ENCODE data around the gene SESTD1.

The SESTD1 gene

GRCh38 chr2:179184610-179185009 is 80.0 kb downstream of the SESTD1 start:
- DNase-seq (ENCODE audit: low read depth) = no peak

- no peak for DNase-seq (ENCODE audit: low read depth)
Observed at GRCh38 chr2:179181002-179181401, 83.6 kb downstream of the SESTD1 start.

DNA sequence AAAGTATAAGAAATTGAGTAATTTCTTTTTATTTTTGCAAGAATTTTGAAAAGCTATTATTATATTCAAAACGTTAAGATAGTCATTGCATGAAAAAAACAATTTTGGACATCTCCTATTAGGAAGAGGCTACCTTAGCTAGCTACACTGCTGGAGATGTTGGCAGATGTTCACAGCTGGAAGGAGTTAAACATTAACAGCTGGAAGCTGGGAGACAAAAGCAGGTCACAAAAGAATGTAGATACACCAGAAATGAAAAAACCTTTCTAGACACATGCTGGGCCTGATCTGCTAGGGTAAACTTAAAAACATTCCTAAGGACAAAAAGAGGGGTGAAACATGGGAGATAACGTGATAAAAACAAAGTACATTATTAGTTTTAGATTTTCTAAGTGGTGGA is 84.4 kb downstream of the SESTD1 start:
- no peak for DNase-seq (ENCODE audit: low read depth)

DNA sequence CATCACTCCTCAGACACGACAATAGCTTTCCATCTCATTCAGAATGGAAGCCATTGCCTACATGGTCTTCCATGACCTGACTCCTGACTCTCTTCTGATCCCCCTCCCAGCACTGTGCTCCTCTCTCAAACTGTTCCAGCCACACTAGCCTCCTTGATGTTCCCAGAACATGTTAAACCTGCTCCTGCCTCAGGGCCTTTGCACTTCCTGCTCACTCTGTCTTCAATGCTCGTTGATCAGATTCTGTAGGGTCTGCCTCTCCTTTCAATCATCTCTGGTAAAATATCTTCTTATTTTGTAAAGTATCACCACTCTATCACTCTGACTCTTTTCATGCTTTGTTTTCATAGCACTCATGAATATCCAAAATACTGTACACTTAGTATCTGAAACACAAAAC is 84.9 kb downstream of the SESTD1 start:
- DNase-seq (ENCODE audit: low read depth) = no peak

DNA sequence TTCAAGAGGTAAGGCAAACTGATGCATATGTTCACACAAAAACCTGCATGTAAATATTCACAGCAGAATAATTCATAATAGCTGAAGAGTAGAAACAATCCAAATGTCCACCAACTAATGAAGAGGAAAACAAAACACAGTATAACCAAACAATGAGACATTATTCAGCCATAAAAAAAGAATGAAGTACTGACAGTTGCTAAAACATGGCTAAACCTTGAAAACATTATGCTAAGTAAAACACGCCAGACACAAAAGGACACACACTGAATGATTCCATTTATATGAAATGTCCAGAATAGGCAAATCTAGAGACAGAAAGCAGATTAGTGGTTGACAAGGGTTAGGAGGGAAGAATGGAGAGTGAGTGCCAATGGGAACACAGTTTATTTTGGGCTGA is 86.9 kb downstream of the SESTD1 start:
- no peak for DNase-seq (ENCODE audit: low read depth)

- DNase-seq (ENCODE audit: low read depth) = no peak
Observed at GRCh38 chr2:179174240-179174639, 90.4 kb downstream of the SESTD1 start.

DNA sequence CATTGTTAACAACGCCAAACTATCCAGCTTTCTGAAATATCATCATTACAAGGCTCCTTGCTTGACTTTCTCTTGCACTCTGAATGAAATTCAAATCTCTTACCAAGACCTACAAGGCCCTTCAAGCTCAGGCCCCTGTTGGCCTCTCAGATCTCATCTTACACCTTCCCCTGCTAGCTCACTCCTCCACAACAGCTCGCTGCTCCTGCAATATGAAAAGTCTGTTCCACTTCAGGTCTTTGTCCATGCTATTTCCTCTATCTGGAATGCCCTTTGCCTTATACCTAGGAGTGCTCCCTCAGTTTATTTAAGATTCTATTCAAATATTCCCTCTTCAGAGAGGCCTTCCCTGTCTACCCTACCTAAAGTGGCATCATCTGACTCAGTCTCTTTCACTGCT is 91.7 kb downstream of the SESTD1 start:
- DNase-seq (ENCODE audit: low read depth) = no peak

DNA sequence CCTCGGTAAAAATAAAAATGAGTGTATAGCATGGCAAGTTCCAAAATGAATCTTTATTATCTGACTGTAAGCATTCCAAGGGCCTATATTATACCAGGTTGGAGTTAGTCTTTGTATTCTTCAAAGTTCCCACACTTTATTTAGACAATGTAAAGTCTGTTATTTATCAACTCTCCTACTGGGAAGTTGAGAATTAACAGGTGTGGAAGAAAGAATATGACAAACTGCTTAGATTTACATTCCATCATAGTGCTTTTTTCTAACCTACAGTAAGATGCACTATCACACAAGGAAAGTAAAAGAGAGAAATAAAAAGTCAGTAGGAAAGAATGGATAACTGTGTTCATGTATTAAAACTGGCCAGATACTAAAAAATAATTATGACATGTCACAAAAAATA is 93.3 kb downstream of the SESTD1 start:
- DNase-seq (ENCODE audit: low read depth) = no peak

DNA sequence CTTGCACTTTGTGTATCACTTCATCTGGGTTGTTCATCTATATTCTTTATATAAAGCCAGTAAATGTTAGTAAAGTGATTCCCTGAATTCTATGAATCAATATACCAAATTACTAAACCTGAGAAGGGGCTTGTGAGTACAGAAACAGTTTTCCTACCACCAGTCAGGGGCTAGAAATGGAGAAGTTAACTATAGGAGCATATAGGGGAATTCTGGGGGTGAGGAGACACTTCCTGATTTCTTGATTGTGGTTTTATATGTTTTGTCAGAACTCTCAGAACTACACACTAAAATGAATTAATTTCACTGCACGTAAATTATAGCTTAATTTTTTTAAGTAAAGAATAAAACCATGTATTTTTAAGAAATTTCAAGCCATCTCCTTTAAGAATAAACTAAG is 93.7 kb downstream of the SESTD1 start:
- DNase-seq (ENCODE audit: low read depth) = no peak

- DNase-seq (ENCODE audit: low read depth) = no peak
Observed at GRCh38 chr2:179165356-179166000, 99.2 kb downstream of the SESTD1 start.

- DNase-seq (ENCODE audit: low read depth) = no peak
Observed at GRCh38 chr2:179141206-179141605, 123.4 kb downstream of the SESTD1 start.

DNA sequence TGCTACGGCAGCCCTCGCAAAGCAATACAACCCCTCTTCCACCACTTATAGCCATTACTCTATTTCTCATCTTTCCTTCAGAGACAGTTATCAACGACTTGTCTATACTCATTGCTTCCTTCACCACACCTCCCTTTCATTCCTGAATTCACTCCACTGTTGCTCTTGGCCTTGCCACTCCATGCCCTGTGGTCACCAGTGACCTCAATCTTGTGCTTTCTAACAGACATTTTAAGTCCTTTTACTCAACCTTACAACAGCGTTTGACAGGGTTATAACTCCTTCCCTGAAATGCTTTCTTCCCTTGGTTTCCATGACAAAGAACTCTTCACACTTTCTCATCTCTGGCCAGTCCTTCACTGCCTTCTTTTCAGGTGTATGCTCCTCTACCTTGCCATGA is 124.1 kb downstream of the SESTD1 start:
- DNase-seq (ENCODE audit: low read depth) = no peak

GRCh38 chr2:179139506-179139905 is 125.1 kb downstream of the SESTD1 start:
- no peak for DNase-seq (ENCODE audit: low read depth)

- DNase-seq (ENCODE audit: low read depth) = no peak
Observed at GRCh38 chr2:179137200-179137759, 127.4 kb downstream of the SESTD1 start.

DNA sequence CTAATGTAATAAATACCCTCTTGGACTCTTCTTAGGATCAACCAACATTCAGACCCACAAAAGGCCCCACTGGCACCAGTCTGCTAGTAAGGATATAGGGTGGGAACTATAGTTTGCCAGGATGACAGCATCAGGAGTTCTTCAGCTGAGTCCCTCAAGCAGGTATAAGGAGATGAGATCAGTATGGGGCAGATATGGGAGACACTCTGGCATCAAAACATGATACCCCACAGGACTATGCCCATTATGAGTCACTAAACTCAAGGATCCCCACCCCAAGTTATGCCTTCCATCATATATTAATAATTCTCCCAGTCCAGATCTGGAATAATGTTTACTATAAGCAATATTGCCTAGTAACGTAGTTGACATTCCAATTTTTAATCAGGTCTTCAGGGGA is 131.6 kb downstream of the SESTD1 start:
- no peak for DNase-seq (ENCODE audit: low read depth)

DNA sequence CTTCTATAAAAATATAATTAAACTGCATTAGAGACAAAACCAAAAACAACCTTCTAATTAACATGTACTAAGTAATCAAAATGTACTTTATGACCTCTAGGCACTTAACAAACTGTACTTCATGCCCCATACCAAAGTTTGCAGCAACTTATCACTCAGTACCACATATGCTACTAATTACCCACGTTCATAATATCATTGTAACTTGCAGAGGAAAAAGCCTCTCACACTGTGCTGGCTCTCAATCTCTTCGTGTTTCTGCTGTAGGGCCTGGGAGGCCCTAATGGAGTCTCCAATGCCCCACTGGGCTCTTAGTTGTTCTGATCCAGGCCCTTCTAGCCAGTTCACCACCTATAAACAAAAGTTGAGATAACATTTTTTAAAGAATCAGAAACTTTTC is 132.6 kb downstream of the SESTD1 start:
- no peak for DNase-seq (ENCODE audit: low read depth)

DNA sequence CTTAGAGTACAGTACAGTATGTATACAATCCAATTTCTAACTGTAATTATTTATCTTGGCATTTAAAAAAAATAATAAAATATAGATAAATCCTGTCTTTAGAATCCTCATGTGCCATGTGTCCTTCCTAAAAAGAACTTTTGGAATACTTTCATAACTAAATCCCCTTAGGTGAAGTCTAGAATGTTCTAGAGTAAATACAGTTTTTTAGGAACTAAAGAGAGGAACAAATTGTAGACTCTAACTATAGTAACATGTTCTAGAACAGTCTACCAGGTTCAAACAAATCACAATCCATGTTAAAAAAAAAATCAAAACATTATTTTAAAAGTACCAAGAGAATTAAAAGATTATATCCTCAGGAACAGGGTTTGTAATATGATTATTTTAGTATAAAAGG is 134.1 kb downstream of the SESTD1 start:
- DNase-seq (ENCODE audit: low read depth) = no peak

DNA sequence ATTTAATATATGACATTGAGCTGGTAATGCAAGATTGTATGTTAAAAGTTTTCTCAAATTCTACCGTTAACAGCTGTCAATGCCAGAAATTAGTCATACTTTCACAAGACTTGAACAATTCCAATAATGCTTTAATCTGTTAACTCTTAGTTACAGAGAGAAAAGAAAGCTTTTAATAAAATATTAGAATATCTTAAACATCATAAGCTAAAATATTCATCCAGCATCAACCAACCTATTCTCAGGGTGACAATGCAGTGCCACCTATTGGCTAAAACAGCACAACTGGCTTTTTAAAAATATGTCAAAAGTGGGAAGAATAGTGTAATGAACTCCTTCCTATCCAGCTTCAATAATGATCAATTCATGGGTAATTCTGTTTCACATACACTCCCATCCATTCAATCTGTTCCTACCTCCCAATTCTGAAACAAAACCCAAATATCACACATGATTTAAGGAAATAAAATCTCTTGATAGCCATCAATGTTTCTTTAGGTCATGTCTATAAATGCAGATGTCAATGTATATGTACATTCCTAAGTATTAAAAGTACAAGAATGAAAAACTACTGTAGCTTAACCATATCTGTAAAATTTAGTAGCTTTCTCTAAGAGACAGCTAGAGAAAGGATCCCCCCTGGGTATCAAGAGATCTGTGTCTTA is 134.9 kb downstream of the SESTD1 start:
- no peak for DNase-seq (ENCODE audit: low read depth)

GRCh38 chr2:179125404-179125803 is 139.2 kb downstream of the SESTD1 start:
- DNase-seq (ENCODE audit: low read depth) = no peak

- no peak for DNase-seq (ENCODE audit: low read depth)
Observed at GRCh38 chr2:179124282-179124681, 140.3 kb downstream of the SESTD1 start.

GRCh38 chr2:179123272-179123662 is 141.4 kb downstream of the SESTD1 start:
- DNase-seq (ENCODE audit: low read depth) = no peak

DNA sequence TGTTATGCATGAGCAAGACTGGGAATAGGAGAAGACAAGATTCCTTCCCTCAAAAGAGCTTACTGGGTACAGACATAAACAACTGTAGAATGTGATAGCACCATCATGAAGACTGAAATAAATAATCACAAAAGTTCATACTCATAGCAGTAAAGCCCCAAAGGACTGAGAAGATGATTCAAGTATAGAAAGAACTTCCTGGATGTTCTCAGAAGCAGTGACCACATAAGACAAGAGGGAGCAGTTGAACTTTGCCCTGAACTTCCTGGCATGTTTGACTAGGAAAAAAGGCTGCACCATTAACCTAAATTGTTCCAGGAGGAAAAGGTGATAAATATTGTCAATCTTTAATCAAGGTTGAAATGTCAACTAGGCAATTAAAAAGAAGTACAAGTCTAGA is 156.9 kb downstream of the SESTD1 start:
- no peak for DNase-seq (ENCODE audit: low read depth)

DNA sequence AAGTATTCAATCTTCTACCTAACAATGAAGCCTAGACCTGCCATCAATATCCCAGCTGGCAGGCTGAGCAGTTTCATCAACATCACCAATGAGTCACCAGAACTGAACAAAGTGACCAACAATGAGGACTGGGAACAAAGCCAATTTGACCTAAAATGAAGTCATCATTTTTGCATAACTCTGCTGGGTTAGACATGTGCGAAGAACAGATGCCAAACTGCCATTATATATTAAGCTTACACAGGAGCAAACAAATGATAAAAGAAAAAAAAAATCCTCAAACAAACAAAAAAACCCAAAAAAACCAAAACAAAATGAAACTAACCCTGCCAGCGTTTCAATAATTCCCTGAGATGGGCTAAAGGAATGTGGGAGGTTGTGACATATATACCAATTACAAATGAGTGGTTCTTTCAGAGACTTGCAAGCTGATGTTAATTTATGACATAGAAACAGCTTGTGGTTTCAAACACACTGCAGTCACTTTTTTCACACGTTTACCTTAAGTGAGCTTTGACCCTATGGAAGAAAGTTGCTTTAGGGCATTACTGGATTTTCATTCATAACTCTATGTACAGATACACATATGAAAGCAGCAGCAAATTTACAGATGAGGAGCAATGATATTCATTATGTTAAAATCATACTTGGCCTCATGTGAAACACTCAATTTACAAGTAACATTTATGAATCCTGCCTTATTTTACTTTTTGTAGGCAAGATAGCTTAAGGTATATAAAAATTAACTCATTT is 157.8 kb downstream of the SESTD1 start:
- DNase-seq (ENCODE audit: low read depth) = no peak
